Adipocyte (in vitro differentiated cells): Measurements from ENCODE around the gene CRYBG1.
"Not testable (repeated sequence)": the region's sequence is repeated elsewhere in the genome, so short reads cannot be mapped to it uniquely, and the experiment has no call there.

Source experiments
- DNase-seq: peaks from one replicate; pipeline ENCODE4 v3.0.0-alpha.2; 2015; ENCODE audit warnings: low read depth
- H3K27me3 ChIP-seq: replicated peaks from 2 replicates; pipeline ENCODE4 v1.7.0; 2013; ENCODE audit warnings: mild to moderate bottlenecking, low read length, moderate library complexity; ENCODE audit not compliant: control insufficient read depth, insufficient read depth
- H3K36me3 ChIP-seq: 2 replicates; pipeline ENCODE4 v1.7.0; 2013; ENCODE audit warnings: low read length, mild to moderate bottlenecking, moderate library complexity; ENCODE audit not compliant: control insufficient read depth, insufficient read depth, severe bottlenecking
- H3K4me1 ChIP-seq: 2 replicates; pipeline ENCODE4 v1.7.0; 2013; ENCODE audit warnings: mild to moderate bottlenecking, low read length, moderate library complexity; ENCODE audit not compliant: control insufficient read depth, insufficient read depth
- H3K4me3 ChIP-seq: 2 replicates; pipeline ENCODE4 v1.7.0; 2013; ENCODE audit warnings: mild to moderate bottlenecking, low read length, moderate library complexity
- H3K9ac ChIP-seq: 2 replicates; pipeline ENCODE4 v1.7.0; 2013; ENCODE audit warnings: mild to moderate bottlenecking, low read length, moderate library complexity
- H3K9me3 ChIP-seq: 2 replicates; pipeline ENCODE4 v1.7.0; 2013; ENCODE audit warnings: mild to moderate bottlenecking, low read length, moderate library complexity; ENCODE audit not compliant: control insufficient read depth

CRYBG1 gene

DNA sequence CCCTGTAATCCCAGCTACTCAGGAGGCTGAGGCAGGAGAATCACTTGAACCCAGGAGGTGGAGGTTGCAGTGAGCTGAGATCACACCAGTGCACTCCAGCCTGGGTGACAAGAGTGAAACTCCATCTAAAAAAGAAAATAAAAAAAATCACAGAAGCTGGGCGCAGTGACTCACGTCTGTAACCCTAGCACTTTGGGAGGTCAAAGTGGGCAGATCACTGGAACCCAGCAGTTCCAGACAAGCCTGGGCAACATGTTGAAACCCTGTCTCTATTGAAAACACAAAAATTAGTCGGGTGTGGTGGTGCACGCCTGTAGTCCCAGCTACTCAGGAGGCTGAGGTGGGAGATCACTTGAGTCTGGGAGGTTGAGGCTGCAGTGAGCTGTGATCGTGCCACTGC is 199.1 kb downstream of the CRYBG1 start:
- not testable (repeated sequence) for H3K9me3 ChIP-seq, H3K4me3 ChIP-seq, H3K9ac ChIP-seq, H3K27me3 ChIP-seq, DNase-seq
- Histone ChIP-seq H3K36me3 (peaks cover 52% of the 10 kb centered on the region), H3K4me1 (peaks cover 25% of the 10 kb centered on the region)

DNA sequence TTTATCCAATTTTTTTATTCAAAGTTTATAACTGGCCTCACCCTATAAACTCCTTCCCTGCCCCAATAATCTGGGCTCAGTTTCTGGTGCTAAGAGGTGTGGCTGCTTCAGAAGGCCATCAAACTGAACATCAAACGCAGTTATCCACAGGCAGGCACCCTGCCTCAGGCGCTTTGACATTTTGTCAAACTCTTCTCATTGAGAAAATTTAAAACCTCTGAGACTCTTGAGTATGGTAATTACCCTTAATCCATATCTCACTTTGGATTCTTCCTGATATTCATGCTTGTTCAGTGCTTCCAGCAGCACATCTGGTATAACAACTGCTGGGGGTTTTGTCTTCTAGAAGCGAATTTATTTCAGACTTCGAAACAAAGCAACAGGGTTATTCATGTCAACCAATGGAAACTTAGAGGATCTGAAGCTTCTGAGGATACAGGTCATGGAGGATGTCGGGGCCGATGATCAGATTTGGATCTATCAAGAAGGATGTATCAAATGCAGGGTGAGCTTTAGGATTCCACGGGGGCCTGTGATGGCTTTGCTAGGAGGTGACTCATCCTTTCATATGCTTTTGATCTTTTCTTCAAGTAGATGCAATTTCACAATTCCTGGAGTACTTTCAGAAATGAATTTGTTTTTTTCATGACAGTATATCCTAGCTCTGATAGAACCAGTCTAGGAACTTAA is 200.6 kb downstream of the CRYBG1 start:
- Histone ChIP-seq H3K9ac (no peak overlapping the region), H3K36me3 (peaks cover 46% of the 10 kb centered on the region), H3K4me3 (no peak overlapping the region), H3K27me3 (no peaks in the 10 kb centered on the region), H3K9me3 (no peaks in the 10 kb centered on the region), H3K4me1 (peaks cover 33% of the 10 kb centered on the region)
- DNase-seq: peak; percentile 90

GRCh38 chr6:106561686-106562405 is 201.3 kb downstream of the CRYBG1 start:
- Histone ChIP-seq H3K4me1 (peaks cover 37% of the 10 kb centered on the region), H3K4me3 (no peak overlapping the region), H3K9ac (peak overlapping the region; percentile 16), H3K9me3 (no peaks in the 10 kb centered on the region), H3K36me3 (peaks cover 46% of the 10 kb centered on the region), H3K27me3 (no peaks in the 10 kb centered on the region)
- peak; percentile 48 for DNase-seq

GRCh38 chr6:106563614-106564013 is 203.1 kb downstream of the CRYBG1 start:
- Histone ChIP-seq H3K4me3 (no peak overlapping the region), H3K4me1 (peaks cover 30% of the 10 kb centered on the region), H3K27me3 (no peaks in the 10 kb centered on the region), H3K36me3 (peaks cover 47% of the 10 kb centered on the region), H3K9me3 (no peaks in the 10 kb centered on the region), H3K9ac (no peak overlapping the region)
- no peak for DNase-seq

DNA sequence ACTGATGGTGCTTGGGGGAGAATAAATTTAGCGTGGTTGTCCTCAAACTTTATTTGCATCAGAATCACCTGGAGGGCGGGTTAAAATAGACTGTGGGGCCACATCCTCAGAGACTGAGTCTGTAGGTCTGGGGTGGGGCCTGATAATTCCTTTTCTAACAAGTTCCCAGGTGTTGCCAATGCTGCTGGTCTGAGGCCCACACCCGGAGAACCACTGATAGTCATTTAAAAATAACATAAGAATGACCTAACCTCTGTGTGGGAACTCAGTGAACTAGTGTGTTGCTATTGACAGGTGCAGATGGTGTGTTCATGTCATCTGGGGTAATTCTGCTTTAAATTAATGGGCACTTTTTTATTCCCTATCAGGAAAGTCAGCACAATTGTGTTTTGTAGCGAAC is 204.0 kb downstream of the CRYBG1 start:
- Histone ChIP-seq H3K9ac (no peak overlapping the region), H3K36me3 (peaks cover 43% of the 10 kb centered on the region), H3K9me3 (no peaks in the 10 kb centered on the region), H3K4me1 (peaks cover 37% of the 10 kb centered on the region), H3K27me3 (no peaks in the 10 kb centered on the region), H3K4me3 (no peak overlapping the region)
- DNase-seq: no peak

DNA sequence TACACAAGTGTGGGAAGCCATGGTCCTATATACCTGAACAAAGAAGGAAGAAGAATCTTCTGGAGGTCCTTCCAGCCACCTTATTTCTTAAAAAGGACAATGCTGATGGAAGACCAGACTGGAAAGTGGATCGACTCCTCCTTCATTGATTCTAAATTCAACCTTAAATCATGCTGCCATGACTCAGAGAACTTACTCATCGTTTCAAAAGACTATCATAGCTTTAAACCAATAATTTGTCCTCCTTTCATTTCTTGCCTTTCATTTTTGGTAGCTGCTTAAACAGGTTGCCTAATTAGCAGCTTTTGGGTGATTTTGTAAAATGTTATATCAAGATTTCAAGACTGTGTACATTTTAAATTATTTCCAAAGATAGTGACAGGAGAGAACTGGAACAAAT is 208.0 kb downstream of the CRYBG1 start:
- H3K27me3 ChIP-seq: no peaks in the 10 kb centered on the region
- H3K36me3 ChIP-seq: peaks cover 41% of the 10 kb centered on the region
- no peaks in the 10 kb centered on the region for H3K9me3 ChIP-seq
- peaks cover 30% of the 10 kb centered on the region for H3K4me1 ChIP-seq
- no peak overlapping the region for H3K4me3 ChIP-seq
- no peak for DNase-seq
- H3K9ac ChIP-seq: no peak overlapping the region

DNA sequence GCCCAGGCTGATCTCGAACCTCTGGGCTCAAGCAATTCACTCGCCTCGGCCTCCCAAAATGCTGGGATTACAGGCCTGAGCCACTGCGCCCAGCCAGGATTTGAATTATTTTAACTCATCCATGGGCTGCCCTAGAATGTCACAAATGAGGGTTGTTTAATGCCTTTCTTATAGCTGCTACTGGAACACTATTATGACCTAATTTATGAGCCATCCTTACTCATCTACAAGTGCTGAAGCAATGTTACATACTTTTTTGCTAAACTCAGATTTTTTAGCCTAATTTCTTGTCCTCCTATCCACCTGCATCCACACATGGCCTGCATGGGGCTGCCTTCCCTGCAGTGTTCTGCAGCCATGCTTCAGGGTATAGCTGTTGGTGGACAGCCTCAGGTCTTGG is 208.9 kb downstream of the CRYBG1 start:
- Histone ChIP-seq H3K9ac (no peak overlapping the region), H3K4me3 (no peak overlapping the region), H3K27me3 (no peaks in the 10 kb centered on the region), H3K4me1 (peaks cover 32% of the 10 kb centered on the region), H3K36me3 (peaks cover 33% of the 10 kb centered on the region), H3K9me3 (no peaks in the 10 kb centered on the region)
- no peak for DNase-seq

- Histone ChIP-seq H3K9ac (no peak overlapping the region), H3K36me3 (peaks cover 25% of the 10 kb centered on the region), H3K4me3 (no peak overlapping the region), H3K9me3 (no peaks in the 10 kb centered on the region), H3K4me1 (peaks cover 29% of the 10 kb centered on the region), H3K27me3 (no peaks in the 10 kb centered on the region)
- DNase-seq: no peak
Measured at GRCh38 chr6:106572436-106572835, 211.9 kb downstream of the CRYBG1 start.

DNA sequence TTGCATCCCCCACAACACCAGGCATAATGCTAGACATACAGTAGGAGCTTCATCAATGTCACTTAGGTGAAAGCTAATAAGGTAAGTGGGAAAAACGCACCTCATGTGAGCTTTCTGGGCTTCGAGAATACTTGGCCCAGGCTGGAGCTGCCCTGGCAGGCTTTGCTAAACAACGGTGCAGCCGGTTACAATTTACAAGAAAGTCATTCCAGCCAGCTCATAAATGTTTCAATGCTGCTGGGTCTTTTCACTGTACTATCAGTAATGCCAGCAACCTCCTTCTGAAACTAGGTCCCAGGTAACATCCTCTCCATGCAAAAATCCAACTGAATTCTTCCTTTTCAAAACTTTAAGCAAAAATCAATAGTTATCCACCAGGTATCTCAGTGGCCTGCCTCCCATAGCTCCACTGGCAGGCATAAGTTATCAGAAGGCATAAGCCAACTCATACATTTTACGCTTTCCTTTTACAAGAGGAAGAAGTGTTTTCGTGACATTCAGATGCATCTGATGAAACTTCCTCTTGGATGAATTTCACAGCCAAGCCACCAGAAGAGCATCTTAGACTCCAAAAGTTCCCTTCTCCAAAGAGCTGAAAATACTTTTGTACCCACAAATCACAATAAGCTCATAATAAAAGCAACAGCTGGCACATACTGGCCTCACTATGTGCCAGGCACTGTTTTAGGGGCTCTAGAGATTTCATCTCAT is 212.5 kb downstream of the CRYBG1 start:
- H3K9ac ChIP-seq: no peak overlapping the region
- H3K27me3 ChIP-seq: no peaks in the 10 kb centered on the region
- H3K4me3 ChIP-seq: no peak overlapping the region
- no peaks in the 10 kb centered on the region for H3K9me3 ChIP-seq
- H3K4me1 ChIP-seq: peaks cover 29% of the 10 kb centered on the region
- no peak for DNase-seq
- peaks cover 20% of the 10 kb centered on the region for H3K36me3 ChIP-seq

DNA sequence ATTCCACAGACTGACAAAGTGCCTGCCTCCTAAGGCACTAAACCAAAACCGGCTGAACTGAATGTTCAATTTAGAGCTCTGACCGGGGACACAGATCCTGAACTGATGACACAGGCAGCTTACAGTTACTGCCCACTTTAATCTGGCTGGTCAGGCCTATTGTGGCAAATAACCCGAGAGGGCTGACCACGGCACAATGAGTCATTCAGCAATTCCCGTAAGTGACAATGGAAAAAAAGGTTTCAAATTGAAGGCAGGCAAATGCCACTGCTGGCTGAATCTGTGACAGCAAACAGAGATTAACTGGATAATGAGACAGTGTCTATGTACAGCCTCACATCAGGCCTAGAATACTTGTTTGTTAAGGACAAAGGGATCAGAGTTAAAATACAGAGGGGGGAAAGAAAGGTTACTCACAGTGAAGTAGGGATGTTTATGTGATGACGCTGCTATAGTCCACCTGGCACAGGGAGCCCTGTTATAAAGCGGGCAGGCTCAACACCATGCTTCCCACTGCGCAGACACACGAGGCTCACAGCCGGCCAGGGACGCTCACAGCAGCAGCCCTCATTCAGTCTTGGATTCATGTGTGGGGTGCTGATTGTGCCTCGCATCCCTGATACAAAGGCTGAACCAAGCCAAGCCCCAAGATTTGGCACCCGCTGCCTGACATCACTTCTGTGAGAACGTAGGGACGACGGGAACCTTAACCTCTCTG is 214.4 kb downstream of the CRYBG1 start:
- H3K9ac ChIP-seq: no peak overlapping the region
- H3K36me3 ChIP-seq: peaks cover 11% of the 10 kb centered on the region
- no peaks in the 10 kb centered on the region for H3K9me3 ChIP-seq
- peaks cover 14% of the 10 kb centered on the region for H3K4me1 ChIP-seq
- H3K4me3 ChIP-seq: no peak overlapping the region
- H3K27me3 ChIP-seq: no peaks in the 10 kb centered on the region
- DNase-seq: peak; percentile 70

DNA sequence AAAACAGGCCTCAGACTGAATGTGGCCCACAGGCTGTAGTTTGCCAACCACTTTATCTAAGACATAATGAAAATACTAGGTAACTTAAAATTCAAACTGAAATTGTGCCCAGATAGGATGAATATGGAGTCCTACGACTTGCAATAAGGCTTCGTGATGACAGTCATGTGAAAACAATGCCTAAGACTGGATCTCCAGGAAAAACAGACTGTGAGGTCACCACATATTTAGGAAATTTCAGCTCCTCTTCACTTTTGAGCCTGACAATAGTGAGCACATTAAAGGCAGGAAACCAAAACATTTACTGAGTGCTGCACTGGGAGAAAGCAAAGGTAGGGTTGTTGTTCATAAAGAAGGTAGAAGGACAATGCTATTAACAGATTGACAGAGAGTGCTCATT is 218.8 kb downstream of the CRYBG1 start:
- Histone ChIP-seq H3K4me3 (no peak overlapping the region), H3K9ac (no peak overlapping the region), H3K9me3 (no peaks in the 10 kb centered on the region), H3K27me3 (no peaks in the 10 kb centered on the region), H3K36me3 (peaks cover 14% of the 10 kb centered on the region), H3K4me1 (peaks cover 10% of the 10 kb centered on the region)
- DNase-seq: no peak
